Keratinocyte (primary cell): Measurements from ENCODE around the gene HSF5. TPM values are rescaled to one million over a fixed set of nuclear protein-coding genes. Genes with fewer than 3 reads are reported as not detected.

ENCODE experiments used
- DNase-seq: peaks from one replicate; pipeline ENCODE4 v3.0.0-alpha.2; 2011; ENCODE audit warnings: low read depth, missing footprints, low spot score
- FAIRE-seq: peaks from 2 replicates; lab custom pipeline; 2011; peaks lifted over from hg19 to GRCh38; lab: Jason Lieb, UNC
- H2AFZ ChIP-seq: 2 replicates; pipeline ENCODE4 v1.6.0; 2012; ENCODE audit warnings: low read length, control low read depth, inconsistent platforms; ENCODE audit not compliant: control insufficient read depth
- H3K27ac ChIP-seq: 2 replicates; pipeline ENCODE4 v1.5.1; 2011; ENCODE audit warnings: low read length; ENCODE audit not compliant: control insufficient read depth, insufficient read depth
- H3K27me3 ChIP-seq: 3 replicates; pipeline ENCODE4 v1.6.0; 2011; ENCODE audit warnings: low read length; ENCODE audit not compliant: control insufficient read depth, insufficient read depth; ENCODE audit errors: extremely low read depth
- H3K36me3 ChIP-seq, 2 experiments: 2 replicates in 1 of 2; 3 replicates in 1 of 2; pipeline ENCODE4 v1.5.1; 2011; ENCODE audit warnings: low read length in 2 of 2, mild to moderate bottlenecking in 1 of 2; ENCODE audit not compliant: control insufficient read depth in 2 of 2, insufficient read depth in 2 of 2; ENCODE audit errors: extremely low read depth in 1 of 2
- H3K4me1 ChIP-seq: 3 replicates; pipeline ENCODE4 v1.5.1; 2011; ENCODE audit warnings: low read length; ENCODE audit not compliant: control insufficient read depth, insufficient read depth; ENCODE audit errors: extremely low read depth
- H3K4me2 ChIP-seq: 3 replicates; pipeline ENCODE4 v1.6.0; 2011; ENCODE audit warnings: low read depth, low read length; ENCODE audit not compliant: control insufficient read depth, insufficient read depth; ENCODE audit errors: extremely low read depth
- H3K4me3 ChIP-seq, 3 experiments: fragments of 200-600 bp in 1 of 3; sonication (generic) in 1 of 3; 2 replicates in 2 of 3; 3 replicates in 1 of 3; pipeline ENCODE4 v1.5.1; 2011 to 2016; ENCODE audit warnings: low read length in 3 of 3, mild to moderate bottlenecking in 3 of 3, control low read depth in 2 of 3, inconsistent platforms in 1 of 3, low read depth in 1 of 3, mixed read lengths in 1 of 3, mixed run types in 1 of 3, moderate library complexity in 1 of 3; ENCODE audit not compliant: control insufficient read depth in 2 of 3, insufficient read depth in 2 of 3; ENCODE audit errors: extremely low read depth in 1 of 3
- H3K79me2 ChIP-seq: 2 replicates; pipeline ENCODE4 v1.6.0; 2012; ENCODE audit warnings: low read length; ENCODE audit not compliant: control insufficient read depth, insufficient read depth
- H3K9ac ChIP-seq: 3 replicates; pipeline ENCODE4 v1.6.0; 2011; ENCODE audit warnings: low read length; ENCODE audit not compliant: control insufficient read depth, insufficient read depth; ENCODE audit errors: extremely low read depth
- H3K9me1 ChIP-seq: 3 replicates; pipeline ENCODE4 v1.6.0; 2011; ENCODE audit warnings: low read length; ENCODE audit not compliant: control insufficient read depth, insufficient read depth; ENCODE audit errors: extremely low read depth
- H3K9me3 ChIP-seq: 2 replicates; pipeline ENCODE4 v1.5.1; 2012; ENCODE audit warnings: low read depth, low read length; ENCODE audit not compliant: control insufficient read depth
- H4K20me1 ChIP-seq: 3 replicates; pipeline ENCODE4 v1.6.0; 2011; ENCODE audit warnings: low read length; ENCODE audit not compliant: control insufficient read depth, insufficient read depth; ENCODE audit errors: extremely low read depth
- CTCF ChIP-seq, 3 experiments: IDR thresholded peaks in 1 of 3; conservative IDR thresholded peaks in 1 of 3; optimal IDR thresholded peaks in 1 of 3; 2 replicates in 2 of 3; 3 replicates in 1 of 3; pipeline versions ENCODE3 to v1.5.1; 2011; ENCODE audit warnings: low read length in 3 of 3, mild to moderate bottlenecking in 3 of 3, moderate library complexity in 2 of 3, control low read depth in 1 of 3, inconsistent platforms in 1 of 3; ENCODE audit not compliant: insufficient read depth in 2 of 3; ENCODE audit errors: extremely low read depth in 1 of 3
- EZH2 ChIP-seq: IDR thresholded peaks from one replicate; pipeline ENCODE4 v1.6.1; 2012; ENCODE audit warnings: inconsistent platforms, mild to moderate bottlenecking, low read length, moderate library complexity
- dilution Hi-C: fragments of 300-500 bp; cut with MboI; formaldehyde crosslinking; loops from one replicate; pipeline ENCODE4 v1.7.0; 2020; ENCODE audit warnings: low sequenced_read_pairs; ENCODE audit not compliant: extremely low pct_ligation_motif_present
- polyA plus RNA-seq, 5 experiments: library from polyadenylated mRNA; depleted of rRNA in 3 of 5; stranded (reverse) in 3 of 5; stranded (forward) in 1 of 5; unstranded in 1 of 5; fragments of >200 nt; gene quantifications; 1 replicate in 1 of 5; 2 replicates in 3 of 5; 3 replicates in 1 of 5; pipeline versions ENCODE4 v1.2.1 to v1.2.3, GENCODE V29; 2011 to 2012; ENCODE audit warnings: missing spikeins in 2 of 5, low read depth in 1 of 5, low replicate concordance in 1 of 5

The HSF5 gene
- polyA plus RNA-seq, 1 donor (not counting 4 experiments of a cell fraction or from before 2014, with no cell fraction given), result 0.01 TPM

- DNase-seq, result no peak
- dilution Hi-C loops, result no loop called here
- Histone ChIP-seq H3K27me3 (peaks cover 18% of the 10 kb centered on the region), H3K9ac (no peak overlapping the region), H3K79me2 (no peaks in the 10 kb centered on the region), H3K9me1 (no peaks in the 10 kb centered on the region), H3K4me1 (peaks cover 12% of the 10 kb centered on the region), H3K27ac (no peak overlapping the region), H3K4me2 (no peak overlapping the region), H3K9me3 (no peaks in the 10 kb centered on the region), H3K36me3 (no peaks in the 10 kb centered on the region), H3K4me3 (no peak overlapping the region), H4K20me1 (no peaks in the 10 kb centered on the region), H2AFZ (no peak overlapping the region)
- FAIRE-seq, result no peak
- TF ChIP-seq EZH2 (no peak), CTCF (optimal IDR thresholded peaks at IDR 0.05 in 1 of 3, IDR thresholded peaks at IDR 0.05 in 1 of 3, conservative IDR thresholded peaks at IDR 0.05 in 1 of 3; ENCODE audit: extremely low read depth in 1 of 3, insufficient read depth in 2 of 3, low read length in 3 of 3) (no peak)
Measured at GRCh38 chr17:58530655-58531054, 42.4 kb upstream of the HSF5 start.

- H3K79me2 ChIP-seq, result no peaks in the 10 kb centered on the region
- no peak for TF ChIP-seq EZH2
- TF ChIP-seq CTCF (optimal IDR thresholded peaks at IDR 0.05 in 1 of 3, IDR thresholded peaks at IDR 0.05 in 1 of 3, conservative IDR thresholded peaks at IDR 0.05 in 1 of 3; ENCODE audit: extremely low read depth in 1 of 3, insufficient read depth in 2 of 3, low read length in 3 of 3), result no peak
- dilution Hi-C loops, result no loop called here
- DNase-seq (no peak), FAIRE-seq (no peak)
- H3K9me1 ChIP-seq, result no peaks in the 10 kb centered on the region
- H3K9me3 ChIP-seq, result no peaks in the 10 kb centered on the region
- no peak overlapping the region for H2AFZ ChIP-seq
- no peak overlapping the region for H3K9ac ChIP-seq
- no peaks in the 10 kb centered on the region for H4K20me1 ChIP-seq
- peaks cover 12% of the 10 kb centered on the region for H3K27me3 ChIP-seq
- no peak overlapping the region for H3K27ac ChIP-seq
- H3K4me1 ChIP-seq, result peaks cover 22% of the 10 kb centered on the region
- no peak overlapping the region for H3K4me2 ChIP-seq
- no peak overlapping the region for H3K4me3 ChIP-seq
- no peaks in the 10 kb centered on the region for H3K36me3 ChIP-seq
Measured at GRCh38 chr17:58529275-58529674, 41.1 kb upstream of the HSF5 start.
